ENCODE results near the gene ABHD1. TPM values are rescaled to one million over a fixed set of nuclear protein-coding genes. Genes with fewer than 3 reads are reported as not detected.

The ABHD1 gene
- polyA plus RNA-seq, 1 donor from 2014 or later, result not detected

- Histone ChIP-seq H2AFZ (ENCODE audit: low read depth, low read length) (no peak overlapping the region), H3K9ac (ENCODE audit: low read length) (no peak overlapping the region), H3K9me2 (ENCODE audit: insufficient read depth, low read length) (no peaks in the 10 kb centered on the region), H3K4me2 (ENCODE audit: low read length) (no peak overlapping the region), H3K79me2 (replicated peaks; ENCODE audit: insufficient read depth, low read length) (no peaks in the 10 kb centered on the region), H4K20me1 (ENCODE audit: insufficient read depth) (no peaks in the 10 kb centered on the region), H3K36me3 (ENCODE audit: insufficient read depth, low read length) (no peaks in the 10 kb centered on the region), H3K27ac (ENCODE audit: low read length) (no peak overlapping the region), H3K27me3 (ENCODE audit: insufficient read depth, low read depth, low read length) (no peaks in the 10 kb centered on the region), H3K4me3 (ENCODE audit: low read length) (no peak overlapping the region), H3K9me3 (ENCODE audit: low read length) (no peaks in the 10 kb centered on the region), H3F3A (ENCODE audit: insufficient read depth, low read length, poor library complexity, severe bottlenecking) (no peaks in the 10 kb centered on the region)
- TF ChIP-seq EP300 (conservative IDR thresholded peaks at IDR 0.05; ENCODE audit: poor library complexity, severe bottlenecking) (no peak), EZH2 (IDR thresholded peaks at IDR 0.05; ENCODE audit: borderline replicate concordance, insufficient read depth, low read length, poor library complexity, severe bottlenecking) (no peak), RAD21 (conservative IDR thresholded peaks at IDR 0.05) (no peak), POLR2AphosphoS5 (IDR thresholded peaks at IDR 0.05) (no peak), CTCF (IDR thresholded peaks at IDR 0.05; ENCODE audit: poor library complexity, severe bottlenecking) (no peak), MXI1 (conservative IDR thresholded peaks at IDR 0.05; ENCODE audit: poor library complexity, severe bottlenecking) (no peak), TAF1 (IDR thresholded peaks at IDR 0.05; ENCODE audit: low read depth) (no peak), SMC3 (conservative IDR thresholded peaks at IDR 0.05; ENCODE audit: poor library complexity) (no peak)
- TF ChIP-seq, protein P1, sequence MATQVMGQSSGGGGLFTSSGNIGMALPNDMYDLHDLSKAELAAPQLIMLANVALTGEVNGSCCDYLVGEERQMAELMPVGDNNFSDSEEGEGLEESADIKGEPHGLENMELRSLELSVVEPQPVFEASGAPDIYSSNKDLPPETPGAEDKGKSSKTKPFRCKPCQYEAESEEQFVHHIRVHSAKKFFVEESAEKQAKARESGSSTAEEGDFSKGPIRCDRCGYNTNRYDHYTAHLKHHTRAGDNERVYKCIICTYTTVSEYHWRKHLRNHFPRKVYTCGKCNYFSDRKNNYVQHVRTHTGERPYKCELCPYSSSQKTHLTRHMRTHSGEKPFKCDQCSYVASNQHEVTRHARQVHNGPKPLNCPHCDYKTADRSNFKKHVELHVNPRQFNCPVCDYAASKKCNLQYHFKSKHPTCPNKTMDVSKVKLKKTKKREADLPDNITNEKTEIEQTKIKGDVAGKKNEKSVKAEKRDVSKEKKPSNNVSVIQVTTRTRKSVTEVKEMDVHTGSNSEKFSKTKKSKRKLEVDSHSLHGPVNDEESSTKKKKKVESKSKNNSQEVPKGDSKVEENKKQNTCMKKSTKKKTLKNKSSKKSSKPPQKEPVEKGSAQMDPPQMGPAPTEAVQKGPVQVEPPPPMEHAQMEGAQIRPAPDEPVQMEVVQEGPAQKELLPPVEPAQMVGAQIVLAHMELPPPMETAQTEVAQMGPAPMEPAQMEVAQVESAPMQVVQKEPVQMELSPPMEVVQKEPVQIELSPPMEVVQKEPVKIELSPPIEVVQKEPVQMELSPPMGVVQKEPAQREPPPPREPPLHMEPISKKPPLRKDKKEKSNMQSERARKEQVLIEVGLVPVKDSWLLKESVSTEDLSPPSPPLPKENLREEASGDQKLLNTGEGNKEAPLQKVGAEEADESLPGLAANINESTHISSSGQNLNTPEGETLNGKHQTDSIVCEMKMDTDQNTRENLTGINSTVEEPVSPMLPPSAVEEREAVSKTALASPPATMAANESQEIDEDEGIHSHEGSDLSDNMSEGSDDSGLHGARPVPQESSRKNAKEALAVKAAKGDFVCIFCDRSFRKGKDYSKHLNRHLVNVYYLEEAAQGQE (IDR thresholded peaks at IDR 0.05; ENCODE audit: borderline replicate concordance), result no peak
Observed at GRCh38 chr2:27096748-27097297, 26.8 kb upstream of the ABHD1 start.

GRCh38 chr2:27097341-27097740, 26.3 kb upstream of the ABHD1 start:
- Histone ChIP-seq H3K4me2 (ENCODE audit: low read length) (no peak overlapping the region), H3F3A (ENCODE audit: insufficient read depth, low read length, poor library complexity, severe bottlenecking) (no peaks in the 10 kb centered on the region), H4K20me1 (ENCODE audit: insufficient read depth) (no peaks in the 10 kb centered on the region), H3K79me2 (replicated peaks; ENCODE audit: insufficient read depth, low read length) (no peaks in the 10 kb centered on the region), H3K9me2 (ENCODE audit: insufficient read depth, low read length) (no peaks in the 10 kb centered on the region), H3K36me3 (ENCODE audit: insufficient read depth, low read length) (no peaks in the 10 kb centered on the region), H3K9ac (ENCODE audit: low read length) (no peak overlapping the region), H3K27me3 (ENCODE audit: insufficient read depth, low read depth, low read length) (no peaks in the 10 kb centered on the region), H3K9me3 (ENCODE audit: low read length) (no peaks in the 10 kb centered on the region), H3K27ac (ENCODE audit: low read length) (no peak overlapping the region), H2AFZ (ENCODE audit: low read depth, low read length) (no peak overlapping the region), H3K4me3 (ENCODE audit: low read length) (no peak overlapping the region)
- no peak for TF ChIP-seq EZH2 (IDR thresholded peaks at IDR 0.05; ENCODE audit: borderline replicate concordance, insufficient read depth, low read length, poor library complexity, severe bottlenecking)
- no peak for TF ChIP-seq CTCF (IDR thresholded peaks at IDR 0.05; ENCODE audit: poor library complexity, severe bottlenecking)
- no peak for TF ChIP-seq TAF1 (IDR thresholded peaks at IDR 0.05; ENCODE audit: low read depth)
- TF ChIP-seq EP300 (conservative IDR thresholded peaks at IDR 0.05; ENCODE audit: poor library complexity, severe bottlenecking), result no peak
- no peak for TF ChIP-seq MXI1 (conservative IDR thresholded peaks at IDR 0.05; ENCODE audit: poor library complexity, severe bottlenecking)
- TF ChIP-seq RAD21 (conservative IDR thresholded peaks at IDR 0.05), result no peak
- no peak for TF ChIP-seq SMC3 (conservative IDR thresholded peaks at IDR 0.05; ENCODE audit: poor library complexity)
- TF ChIP-seq, protein P1 (IDR thresholded peaks at IDR 0.05; ENCODE audit: borderline replicate concordance), result no peak
- no peak for TF ChIP-seq POLR2AphosphoS5 (IDR thresholded peaks at IDR 0.05)

Data from neural cell (in vitro differentiated cells).